Effector memory CD8-positive, alpha-beta T cell (primary cell): Measurements from ENCODE around the gene TBC1D22A.

ENCODE experiments used
- ATAC-seq: fragments of 150-1000 bp; cut with Tn5 transposase; replicated peaks from 2 replicates; pipeline ENCODE4 v1.10.0; 2021; ENCODE audit warnings: mild to moderate bottlenecking, moderate library complexity
- DNase-seq, 3 experiments: peaks; one replicate each; pipeline ENCODE4 v3.0.0; 2021
- H3K27ac Mint-ChIP-seq, 2 donors: one replicate each; pipeline ENCODE4 v1.8.0; 2022; ENCODE audit warnings: mild to moderate bottlenecking in 2 of 2, mixed read lengths in 2 of 2, moderate library complexity in 2 of 2
- H3K27me3 Mint-ChIP-seq, 2 donors: one replicate each; pipeline ENCODE4 v1.8.0; 2022; ENCODE audit warnings: mixed read lengths in 2 of 2
- H3K36me3 Mint-ChIP-seq: one replicate; pipeline ENCODE4 v1.8.0; 2022; ENCODE audit warnings: mild to moderate bottlenecking, moderate library complexity, mixed read lengths; ENCODE audit not compliant: insufficient read depth
- H3K4me1 Mint-ChIP-seq, 2 donors: one replicate each; pipeline ENCODE4 v1.8.0; 2022; ENCODE audit warnings: low read depth in 2 of 2, mixed read lengths in 2 of 2
- H3K4me3 Mint-ChIP-seq, 2 donors: one replicate each; pipeline ENCODE4 v1.8.0; 2022; ENCODE audit warnings: mild to moderate bottlenecking in 2 of 2, mixed read lengths in 2 of 2, moderate library complexity in 2 of 2
- H3K9me3 Mint-ChIP-seq, 2 donors: one replicate each; pipeline ENCODE4 v1.8.0; 2022; ENCODE audit warnings: mixed read lengths in 2 of 2

The TBC1D22A gene

DNA sequence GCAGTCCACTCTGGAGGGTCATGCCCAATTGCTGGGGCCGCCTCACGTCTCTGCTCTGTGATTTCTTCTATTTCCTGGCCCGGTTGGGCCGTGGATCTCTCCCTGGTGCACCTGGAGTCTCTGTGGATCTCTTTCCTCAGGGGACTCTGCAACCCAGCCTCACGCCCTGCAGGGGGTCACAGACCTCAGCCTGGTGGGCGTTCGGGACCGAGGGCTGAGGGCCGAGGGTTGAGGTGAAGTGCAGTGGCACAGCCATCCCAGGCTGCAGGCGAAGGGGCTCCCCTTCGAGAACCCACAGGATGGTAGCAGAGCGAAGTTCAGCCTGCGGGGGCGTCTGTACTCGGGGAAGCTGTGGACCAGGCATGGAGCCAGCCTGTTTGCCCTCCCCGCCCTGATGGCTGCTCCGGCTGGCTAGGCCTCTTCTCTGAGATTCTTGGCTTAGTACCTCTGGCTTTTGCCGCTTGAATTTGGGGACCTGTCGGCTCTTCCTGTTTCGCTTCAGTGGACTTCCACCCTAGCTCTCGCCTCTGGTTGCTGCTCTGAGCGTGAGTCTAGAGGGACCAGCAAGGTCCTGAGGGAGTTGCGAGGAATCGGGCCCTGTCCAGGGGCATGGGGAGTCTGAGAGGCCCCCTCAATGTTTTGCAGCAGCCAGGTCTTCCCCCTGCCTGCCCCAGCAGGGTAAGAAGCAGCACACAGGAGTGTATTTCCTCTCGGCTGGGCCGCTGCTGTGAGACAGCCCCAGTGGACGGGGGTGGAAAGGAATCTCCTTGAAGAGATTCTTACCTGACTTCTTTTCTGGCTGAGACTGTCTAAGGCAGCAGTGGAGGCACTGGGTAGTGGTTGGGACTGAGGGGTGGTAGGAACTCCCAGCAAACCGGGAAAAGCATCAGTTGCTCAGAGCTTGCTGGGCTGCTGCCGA lies 140.8 kb downstream of the TBC1D22A start:
- Mint-ChIP-seq H3K4me3 (no peak overlapping the region), H3K27me3 (no peaks in the 10 kb centered on the region), H3K36me3 (peaks cover 9% of the 10 kb centered on the region), H3K9me3 (no peaks in the 10 kb centered on the region), H3K27ac (peak overlapping the region; percentile 25 to 46), H3K4me1 (peaks cover 25 to 27% of the 10 kb centered on the region in 2 donors)
- DNase-seq (no peak), ATAC-seq (no peak)

GRCh38 chr22:46905415-46905814 lies 143.0 kb downstream of the TBC1D22A start:
- H3K36me3 Mint-ChIP-seq: peaks cover 4% of the 10 kb centered on the region
- peaks cover 29 to 32% of the 10 kb centered on the region in 2 donors for H3K4me1 Mint-ChIP-seq
- H3K27ac Mint-ChIP-seq: no peak overlapping the region
- no peaks in the 10 kb centered on the region for H3K9me3 Mint-ChIP-seq
- DNase-seq (no peak), ATAC-seq (no peak)
- H3K4me3 Mint-ChIP-seq: no peak overlapping the region
- H3K27me3 Mint-ChIP-seq: no peaks in the 10 kb centered on the region

- H3K4me3 Mint-ChIP-seq: no peak overlapping the region
- no peak for DNase-seq
- no peaks in the 10 kb centered on the region for H3K9me3 Mint-ChIP-seq
- H3K27ac Mint-ChIP-seq: peak overlapping the region in 1 of 2 donors; percentile 44
- H3K27me3 Mint-ChIP-seq: no peaks in the 10 kb centered on the region
- H3K36me3 Mint-ChIP-seq: peaks cover under 1% of the 10 kb centered on the region
- no peak for ATAC-seq
- peaks cover 29 to 35% of the 10 kb centered on the region in 2 donors for H3K4me1 Mint-ChIP-seq
Observed at GRCh38 chr22:46905834-46906233, 143.4 kb downstream of the TBC1D22A start.

- no peaks in the 10 kb centered on the region for H3K9me3 Mint-ChIP-seq
- no peak for DNase-seq
- H3K4me1 Mint-ChIP-seq: peaks cover 23 to 36% of the 10 kb centered on the region in 2 donors
- H3K4me3 Mint-ChIP-seq: no peak overlapping the region
- H3K27ac Mint-ChIP-seq: peak overlapping the region; percentile 44 to 70
- no peaks in the 10 kb centered on the region for H3K27me3 Mint-ChIP-seq
- no peak for ATAC-seq
- no peaks in the 10 kb centered on the region for H3K36me3 Mint-ChIP-seq
Observed at GRCh38 chr22:46906326-46907045, 144.0 kb downstream of the TBC1D22A start.

- no peak for DNase-seq
- Mint-ChIP-seq H3K27me3 (no peaks in the 10 kb centered on the region), H3K4me1 (peaks cover 21 to 36% of the 10 kb centered on the region in 2 donors), H3K27ac (peak overlapping the region in 1 of 2 donors; percentile 35), H3K36me3 (peaks cover 5% of the 10 kb centered on the region), H3K9me3 (no peaks in the 10 kb centered on the region), H3K4me3 (no peak overlapping the region)
- ATAC-seq: no peak
Observed at GRCh38 chr22:46907241-46908215, 145.1 kb downstream of the TBC1D22A start.

DNA sequence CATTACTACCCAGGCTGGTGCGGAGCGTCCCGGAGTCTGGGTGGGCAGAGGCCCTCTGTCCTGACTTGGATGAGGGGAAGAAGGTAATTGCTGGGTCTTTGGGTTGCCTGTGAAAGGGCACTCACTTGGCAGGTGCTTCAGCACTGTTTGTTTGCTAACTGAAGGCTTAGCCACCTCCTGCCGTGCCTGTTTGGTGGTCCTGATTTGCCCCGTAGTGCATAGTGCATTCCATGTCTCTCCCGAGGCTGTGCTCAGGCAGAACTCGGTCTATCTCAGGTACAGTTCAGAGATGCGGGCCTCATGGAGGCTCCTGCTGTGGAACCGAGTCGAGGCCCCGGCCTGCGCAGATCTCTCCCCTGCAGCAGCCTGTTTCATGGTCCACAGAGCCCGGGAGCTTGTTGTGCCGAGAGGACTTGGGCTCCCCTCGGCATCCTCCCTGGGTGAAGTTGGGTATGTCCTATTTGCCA lies 146.2 kb downstream of the TBC1D22A start:
- Mint-ChIP-seq H3K27me3 (no peaks in the 10 kb centered on the region), H3K4me3 (no peak overlapping the region), H3K27ac (no peak overlapping the region), H3K9me3 (no peaks in the 10 kb centered on the region), H3K4me1 (peaks cover 19 to 36% of the 10 kb centered on the region in 2 donors), H3K36me3 (peaks cover 11% of the 10 kb centered on the region)
- DNase-seq (no peak), ATAC-seq (no peak)

GRCh38 chr22:46909237-46910030 lies 147.0 kb downstream of the TBC1D22A start:
- H3K36me3 Mint-ChIP-seq: peaks cover 19% of the 10 kb centered on the region
- DNase-seq: no peak
- no peak overlapping the region for H3K4me3 Mint-ChIP-seq
- peaks cover 19 to 37% of the 10 kb centered on the region in 2 donors for H3K4me1 Mint-ChIP-seq
- H3K27ac Mint-ChIP-seq: peak overlapping the region; percentile 32 to 59
- H3K27me3 Mint-ChIP-seq: no peaks in the 10 kb centered on the region
- no peak for ATAC-seq
- no peaks in the 10 kb centered on the region for H3K9me3 Mint-ChIP-seq

DNA sequence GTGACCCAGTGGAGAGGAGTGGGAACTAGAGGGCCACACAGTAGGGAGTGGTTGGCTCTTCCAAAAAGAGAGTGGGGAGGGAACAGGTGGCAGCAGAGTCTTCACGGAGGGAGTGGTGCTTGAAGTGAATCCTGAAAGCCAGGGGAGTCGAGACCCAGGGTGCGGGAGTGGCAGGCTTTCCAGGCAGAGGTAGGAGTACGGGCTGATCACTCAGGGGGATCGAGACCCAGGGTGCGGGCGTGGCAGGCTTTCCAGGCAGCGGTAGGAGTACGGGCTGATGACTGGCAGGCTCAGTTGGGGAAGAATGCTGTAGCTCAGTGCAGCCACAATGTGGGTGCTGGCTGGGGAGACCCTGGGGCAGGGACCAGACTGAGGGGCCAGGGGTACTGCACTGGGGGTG lies 148.2 kb downstream of the TBC1D22A start:
- Mint-ChIP-seq H3K36me3 (peaks cover 24% of the 10 kb centered on the region), H3K27ac (peak overlapping the region in 1 of 2 donors; percentile 59), H3K9me3 (no peaks in the 10 kb centered on the region), H3K27me3 (no peaks in the 10 kb centered on the region), H3K4me1 (peaks cover 25 to 36% of the 10 kb centered on the region in 2 donors), H3K4me3 (no peak overlapping the region)
- ATAC-seq (no peak), DNase-seq (no peak)

GRCh38 chr22:46911346-46911745 lies 148.9 kb downstream of the TBC1D22A start:
- H3K4me1 Mint-ChIP-seq: peaks cover 25 to 37% of the 10 kb centered on the region in 2 donors
- no peak overlapping the region for H3K4me3 Mint-ChIP-seq
- ATAC-seq: no peak
- DNase-seq: no peak
- H3K27me3 Mint-ChIP-seq: no peaks in the 10 kb centered on the region
- H3K27ac Mint-ChIP-seq: no peak overlapping the region
- H3K9me3 Mint-ChIP-seq: no peaks in the 10 kb centered on the region
- peaks cover 31% of the 10 kb centered on the region for H3K36me3 Mint-ChIP-seq

DNA sequence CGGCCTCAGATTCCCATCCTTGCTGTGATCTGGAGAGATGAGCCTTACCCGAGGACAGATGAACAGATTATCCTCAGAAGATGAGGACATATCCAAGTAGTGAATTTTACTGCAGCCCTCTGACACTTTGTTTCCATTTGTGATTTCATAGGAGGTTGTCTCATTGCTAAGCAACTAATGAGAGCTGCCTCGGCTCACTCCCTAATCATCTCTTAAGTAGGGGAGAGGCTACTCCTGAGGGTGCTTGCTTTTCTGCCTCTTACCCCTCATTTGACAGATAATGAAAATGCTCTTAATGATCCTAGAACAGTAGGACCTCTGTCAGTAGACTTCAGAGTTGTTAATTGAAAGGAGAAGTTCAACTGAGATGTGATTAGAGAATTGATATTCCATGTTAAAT lies 150.9 kb downstream of the TBC1D22A start:
- Mint-ChIP-seq H3K27ac (no peak overlapping the region), H3K4me3 (no peak overlapping the region), H3K9me3 (no peaks in the 10 kb centered on the region), H3K36me3 (peaks cover 31% of the 10 kb centered on the region), H3K27me3 (no peaks in the 10 kb centered on the region), H3K4me1 (peaks cover 31 to 35% of the 10 kb centered on the region in 2 donors)
- ATAC-seq (no peak), DNase-seq (no peak)

DNA sequence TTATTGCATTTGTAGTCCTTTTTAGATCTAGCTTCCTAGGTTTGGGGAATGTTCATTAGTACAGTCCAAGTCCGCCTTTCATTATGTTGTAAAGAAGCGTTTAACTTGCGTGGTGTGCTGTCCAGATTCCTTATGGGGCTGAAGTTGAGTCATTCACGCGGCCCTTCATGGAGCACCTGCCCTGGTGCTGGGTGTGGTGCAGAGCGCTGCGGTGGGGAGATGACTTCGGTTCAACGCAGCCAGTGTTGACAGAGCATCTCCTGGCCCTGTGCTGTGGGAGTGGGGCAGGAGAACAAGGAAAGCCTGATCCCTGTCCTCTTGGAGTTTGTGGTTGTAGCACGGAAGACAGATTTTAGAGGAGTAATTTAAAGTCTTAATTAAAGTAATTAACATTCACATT lies 152.0 kb downstream of the TBC1D22A start:
- no peak for DNase-seq
- Mint-ChIP-seq H3K4me1 (peaks cover 33 to 36% of the 10 kb centered on the region in 2 donors), H3K27ac (peak overlapping the region; percentile 39 to 83), H3K27me3 (no peaks in the 10 kb centered on the region), H3K36me3 (peaks cover 34% of the 10 kb centered on the region), H3K9me3 (no peaks in the 10 kb centered on the region), H3K4me3 (no peak overlapping the region)
- no peak for ATAC-seq
